Central memory CD4-positive, alpha-beta T cell (primary cell): ENCODE data around the gene TRIM72.
"Not testable (repeated sequence)": the region's sequence is repeated elsewhere in the genome, so short reads cannot be mapped to it uniquely, and the experiment has no call there.

Source experiments
- DNase-seq: peaks from one replicate; pipeline ENCODE4 v3.0.0; 2022

Gene TRIM72

GRCh38 chr16:31190818-31191444 is 23.0 kb upstream of the TRIM72 start:
- DNase-seq = no peak

GRCh38 chr16:31191697-31192428 is 22.1 kb upstream of the TRIM72 start:
- no peak for DNase-seq

- DNase-seq = no peak
Measured at GRCh38 chr16:31192856-31193642, 20.9 kb upstream of the TRIM72 start.

- DNase-seq = no peak
Measured at GRCh38 chr16:31193874-31194273, 20.0 kb upstream of the TRIM72 start.

- no peak for DNase-seq
Measured at GRCh38 chr16:31194898-31195297, 19.0 kb upstream of the TRIM72 start.

GRCh38 chr16:31195861-31196260 is 18.1 kb upstream of the TRIM72 start:
- DNase-seq = not testable (repeated sequence)

DNA sequence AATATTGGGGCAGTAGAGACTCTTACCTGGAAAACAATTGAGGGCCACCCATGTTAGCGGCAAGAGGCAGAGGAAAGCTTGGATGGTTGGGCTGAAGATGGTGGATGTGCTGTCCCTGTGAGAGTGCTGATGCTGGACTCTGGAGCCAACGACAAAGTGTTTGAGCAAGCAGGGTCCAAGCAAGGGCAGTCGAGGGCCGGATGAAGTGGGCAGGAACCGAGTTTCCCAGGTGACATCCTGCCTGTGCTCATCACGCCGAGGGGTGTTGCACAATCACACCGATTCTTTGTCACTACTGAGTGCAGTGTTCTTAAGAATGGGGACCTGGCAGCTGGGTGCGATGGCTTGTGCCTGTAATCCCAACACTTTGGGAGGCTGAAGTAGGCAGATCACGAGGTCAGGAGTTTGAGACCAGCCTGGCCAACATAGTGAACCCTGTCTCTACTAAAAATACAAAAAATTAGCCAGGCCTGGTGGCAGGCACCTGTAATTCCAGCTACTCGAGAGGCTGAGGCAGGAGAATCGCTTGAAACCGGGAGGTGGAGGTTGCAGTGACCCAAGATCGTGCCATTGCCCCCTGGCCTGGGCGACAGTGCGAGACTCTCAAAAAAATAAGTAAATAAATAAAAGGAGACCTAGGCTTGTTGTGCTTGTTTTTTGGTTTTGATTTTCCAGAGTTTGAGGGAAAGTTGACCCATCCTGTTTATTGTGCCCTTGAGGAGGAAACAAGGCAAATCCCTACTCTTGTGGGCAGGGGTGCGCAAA is 17.4 kb upstream of the TRIM72 start:
- DNase-seq = no peak

- no peak for DNase-seq
Measured at GRCh38 chr16:31198207-31198882, 15.6 kb upstream of the TRIM72 start.

GRCh38 chr16:31199430-31200041 is 14.4 kb upstream of the TRIM72 start:
- no peak for DNase-seq

- not testable (repeated sequence) for DNase-seq
Measured at GRCh38 chr16:31200111-31200510, 13.8 kb upstream of the TRIM72 start.

GRCh38 chr16:31200821-31201568 is 12.9 kb upstream of the TRIM72 start:
- peak; percentile 56 for DNase-seq

DNA sequence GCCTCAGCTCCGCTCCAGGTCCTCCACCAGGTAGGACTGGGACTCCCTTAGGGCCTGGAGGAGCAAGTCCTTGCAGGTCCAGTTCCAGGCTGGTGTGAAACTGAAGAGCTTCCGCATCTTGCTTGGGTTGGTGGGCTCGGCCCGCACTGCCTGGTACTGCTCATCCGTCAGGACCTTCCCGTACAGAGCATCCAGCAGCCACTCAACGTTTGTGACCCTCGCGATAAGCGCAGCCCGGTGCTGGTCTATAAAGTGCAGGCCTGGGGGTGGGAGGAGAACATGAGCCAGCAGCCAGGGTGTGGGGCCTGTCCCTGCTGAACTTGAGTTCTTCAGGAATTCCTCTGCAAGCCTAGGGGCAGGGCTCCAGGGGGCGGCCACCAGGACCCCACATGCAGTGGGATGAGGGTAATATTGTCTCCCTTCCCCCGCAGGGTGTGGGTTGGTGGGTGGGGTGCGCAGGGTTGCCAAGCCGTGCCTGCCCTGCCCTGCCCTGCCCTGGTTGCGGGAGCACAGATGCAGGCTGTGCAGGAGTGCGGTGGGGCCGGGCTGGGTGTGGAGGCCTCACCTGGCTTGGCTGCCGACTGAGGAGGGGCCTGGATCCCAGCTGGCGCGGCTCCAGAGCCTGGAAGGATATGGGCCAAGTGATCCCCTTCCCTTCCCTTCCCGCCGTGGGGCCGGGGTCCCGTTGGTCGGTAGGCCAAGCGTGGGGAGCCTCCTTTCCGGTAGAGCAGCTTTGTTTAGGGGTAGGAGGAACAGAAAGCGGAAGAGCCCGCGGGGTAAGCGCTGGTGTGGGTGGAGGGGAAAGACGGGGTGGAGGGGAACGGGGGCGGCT is 12.1 kb upstream of the TRIM72 start:
- DNase-seq = peak; percentile 47

DNA sequence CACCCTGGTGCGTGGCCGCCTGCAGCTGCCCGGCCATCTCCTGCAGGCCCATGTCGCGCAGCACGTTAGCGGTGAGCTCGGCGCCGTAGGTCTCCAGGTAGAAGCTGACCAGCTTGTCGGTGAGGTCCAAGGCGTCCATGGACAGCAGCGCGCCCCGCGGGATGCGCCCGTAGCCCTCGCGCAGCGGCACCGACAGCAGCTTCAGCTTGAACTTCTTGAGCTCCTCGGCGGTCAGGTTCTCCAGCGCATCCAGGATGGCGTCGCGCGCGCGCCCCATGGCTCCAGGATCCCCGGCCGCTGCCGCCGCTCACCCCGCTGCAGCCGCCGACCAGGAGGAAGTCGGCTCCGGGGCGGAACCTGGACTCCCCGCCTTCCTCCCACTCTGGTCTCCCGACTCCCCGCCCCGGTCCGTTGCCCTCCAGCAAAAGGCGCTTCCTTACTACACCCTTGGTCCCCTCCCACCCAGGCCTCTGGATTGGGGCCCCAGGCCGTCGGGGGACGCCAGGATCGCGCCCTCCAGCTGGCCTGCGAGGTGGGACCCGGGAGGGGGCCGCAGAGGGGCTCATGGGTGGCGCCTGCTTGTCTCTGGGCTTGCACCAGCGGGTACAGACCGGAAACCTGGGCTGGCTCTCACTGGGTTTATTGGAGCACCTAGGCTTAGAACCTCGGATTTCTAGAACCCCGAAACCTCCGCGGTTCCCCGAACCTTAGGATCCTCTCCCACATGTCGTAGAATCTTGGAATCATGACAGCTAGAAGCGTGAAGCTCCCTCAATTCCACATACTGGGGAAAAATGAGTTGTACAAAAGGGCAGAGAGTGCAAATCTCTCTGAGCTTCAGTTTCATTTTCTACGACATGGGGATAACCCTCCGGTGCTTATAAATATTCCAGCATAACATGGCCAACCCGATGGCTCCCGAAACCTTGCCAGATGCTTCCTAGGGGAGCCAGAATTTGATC is 11.2 kb upstream of the TRIM72 start, which contains the start of gene PYCARD:
Gene PYCARD, minus strand, starts transcription at position 347 of the 962 bp plus-strand sequence. Its CDS starts 70 bp downstream, at position 277.
- no peak for DNase-seq

DNA sequence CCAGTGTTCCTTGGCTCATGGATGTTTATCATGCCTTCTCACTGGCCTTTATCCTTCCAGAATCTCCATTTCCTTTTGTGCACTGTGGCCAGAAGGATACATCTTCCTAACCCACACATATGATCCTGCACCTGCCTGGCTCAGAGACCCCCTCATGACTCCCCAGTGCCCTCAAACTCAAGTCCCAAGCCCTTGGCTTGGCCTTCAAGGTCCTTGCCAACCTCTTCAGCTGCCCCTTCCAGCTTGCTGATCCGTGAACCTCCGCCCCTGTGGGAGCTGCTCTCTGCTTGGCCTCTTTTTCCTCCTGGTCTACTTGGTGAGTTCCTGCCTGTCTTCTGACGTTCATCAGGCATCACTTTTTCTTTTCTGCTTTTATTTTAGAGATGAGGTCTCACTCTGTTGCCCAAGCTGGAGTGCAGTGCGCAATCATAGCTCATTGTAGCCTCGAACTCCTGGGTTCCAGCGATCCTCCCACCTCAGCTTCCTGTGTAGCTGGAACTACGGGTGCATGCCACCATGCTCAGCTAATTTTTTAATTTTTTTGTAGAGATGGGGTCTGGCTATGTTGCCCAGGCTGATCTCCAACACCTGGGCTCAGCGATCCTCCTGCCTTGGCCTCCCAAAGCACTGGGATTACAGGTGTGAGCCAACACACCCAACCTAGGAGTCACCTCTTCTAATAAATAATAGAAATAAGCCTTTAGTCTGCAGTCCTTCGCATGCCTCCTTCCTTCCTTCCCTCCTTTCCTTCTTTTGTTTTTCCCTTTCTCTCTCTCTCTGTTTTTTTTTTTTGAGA is 8.8 kb upstream of the TRIM72 start:
- no peak for DNase-seq

- DNase-seq = no peak
Measured at GRCh38 chr16:31206776-31207175, 7.1 kb upstream of the TRIM72 start.

GRCh38 chr16:31213342-31213741 is 577 bp upstream of the TRIM72 start:
- no peak for DNase-seq

DNA sequence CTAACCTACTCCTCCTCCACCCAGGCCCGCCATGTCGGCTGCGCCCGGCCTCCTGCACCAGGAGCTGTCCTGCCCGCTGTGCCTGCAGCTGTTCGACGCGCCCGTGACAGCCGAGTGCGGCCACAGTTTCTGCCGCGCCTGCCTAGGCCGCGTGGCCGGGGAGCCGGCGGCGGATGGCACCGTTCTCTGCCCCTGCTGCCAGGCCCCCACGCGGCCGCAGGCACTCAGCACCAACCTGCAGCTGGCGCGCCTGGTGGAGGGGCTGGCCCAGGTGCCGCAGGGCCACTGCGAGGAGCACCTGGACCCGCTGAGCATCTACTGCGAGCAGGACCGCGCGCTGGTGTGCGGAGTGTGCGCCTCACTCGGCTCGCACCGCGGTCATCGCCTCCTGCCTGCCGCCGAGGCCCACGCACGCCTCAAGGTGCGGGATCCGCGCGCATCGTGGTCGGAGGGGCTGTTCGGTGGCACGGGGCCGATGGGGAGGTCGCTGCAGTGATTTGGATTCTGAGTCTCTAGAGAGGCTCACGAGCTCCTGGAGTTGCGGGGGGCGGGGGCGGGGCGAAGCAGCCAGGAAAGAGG is 878 bp downstream of the TRIM72 start:
- DNase-seq = no peak
